Measurements from ENCODE around the gene ATG10.
"Not testable (repeated sequence)": the region's sequence is repeated elsewhere in the genome, so short reads cannot be mapped to it uniquely, and the experiment has no call there.

ATG10 gene

GRCh38 chr5:81986126-81986525 is 14.3 kb downstream of the ATG10 start:
- no peak overlapping the region for H3K4me3 ChIP-seq (ENCODE audit: low read depth, low read length)
- no peak for TF ChIP-seq CTCF (IDR thresholded peaks at IDR 0.05; ENCODE audit: control insufficient read depth, extremely low read depth, insufficient read depth)

GRCh38 chr5:81989204-81989603 is 17.4 kb downstream of the ATG10 start:
- no peak for TF ChIP-seq CTCF (IDR thresholded peaks at IDR 0.05; ENCODE audit: control insufficient read depth, extremely low read depth, insufficient read depth)
- no peak overlapping the region for H3K4me3 ChIP-seq (ENCODE audit: low read depth, low read length)
- DNase-seq (ENCODE audit: low read depth) = no peak

More at GRCh38 chr5:81986126-81986525, 14.3 kb downstream of the ATG10 start:
- no peak for DNase-seq (ENCODE audit: low read depth)

- no peak for TF ChIP-seq CTCF (IDR thresholded peaks at IDR 0.05; ENCODE audit: control insufficient read depth, extremely low read depth, insufficient read depth)
- no peak overlapping the region for H3K4me3 ChIP-seq (ENCODE audit: low read depth, low read length)
- no peak for DNase-seq (ENCODE audit: low read depth)
Measured at GRCh38 chr5:81994679-81995078, 22.9 kb downstream of the ATG10 start.

GRCh38 chr5:81995407-81995806 is 23.6 kb downstream of the ATG10 start:
- TF ChIP-seq CTCF (IDR thresholded peaks at IDR 0.05; ENCODE audit: control insufficient read depth, extremely low read depth, insufficient read depth) = no peak
- no peak overlapping the region for H3K4me3 ChIP-seq (ENCODE audit: low read depth, low read length)
- DNase-seq (ENCODE audit: low read depth) = no peak

GRCh38 chr5:82004511-82004910 is 32.7 kb downstream of the ATG10 start:
- H3K4me3 ChIP-seq (ENCODE audit: low read depth, low read length) = no peak overlapping the region
- no peak for TF ChIP-seq CTCF (IDR thresholded peaks at IDR 0.05; ENCODE audit: control insufficient read depth, extremely low read depth, insufficient read depth)
- DNase-seq (ENCODE audit: low read depth) = no peak

GRCh38 chr5:82009869-82010268 is 38.0 kb downstream of the ATG10 start:
- not testable (repeated sequence) for H3K4me3 ChIP-seq (ENCODE audit: low read depth, low read length)

GRCh38 chr5:82010696-82011095 is 38.9 kb downstream of the ATG10 start:
- DNase-seq (ENCODE audit: low read depth) = peak; percentile 65
- H3K4me3 ChIP-seq (ENCODE audit: low read depth, low read length) = no peak overlapping the region
- TF ChIP-seq CTCF (IDR thresholded peaks at IDR 0.05; ENCODE audit: control insufficient read depth, extremely low read depth, insufficient read depth) = no peak

More at GRCh38 chr5:82009869-82010268, 38.0 kb downstream of the ATG10 start:
- DNase-seq (ENCODE audit: low read depth) = not testable (repeated sequence)

All from LNCaP clone FGC (cell line).